ENCODE data around the gene SRPX2. TPM values are rescaled to one million over a fixed set of nuclear protein-coding genes. Genes with fewer than 3 reads are reported as not detected.

The SRPX2 gene
- total and polyA plus RNA-seq, 2 of the 13 experiments (the other 11 are each of a cell fraction or from before 2014, with no cell fraction given): 1.5 to 6.7 TPM

GRCh38 chrX:100599456-100599855 lies 44.5 kb upstream of the SRPX2 start:
- in situ Hi-C loops (cut with HindIII; ENCODE audit: extremely low pct_ligation_motif_present, low pct_unique_long_range_greater_than_20kb): no loop called here
- Histone ChIP-seq H3K4me1 (ENCODE audit: insufficient read depth, low read length) (no peaks in the 10 kb centered on the region), H3K27ac (ENCODE audit: extremely low read length, insufficient read depth, low read length) (no peak overlapping the region), H4K20me1 (ENCODE audit: insufficient read depth, low read length) (no peaks in the 10 kb centered on the region), H3K36me3 (replicated peaks in 1 of 2; ENCODE audit: control insufficient read depth in 1 of 2, insufficient read depth in 2 of 2, low read length in 2 of 2) (no peaks in the 10 kb centered on the region), H3K4me3 (replicated peaks in 1 of 3; ENCODE audit: insufficient read depth in 1 of 3, low read depth in 2 of 3, low read length in 3 of 3) (no peak overlapping the region), H3K27me3 (ENCODE audit: control insufficient read depth in 1 of 2, insufficient read depth in 2 of 2, low read length in 2 of 2) (no peaks in the 10 kb centered on the region), H3K9me3 (ENCODE audit: low read length) (no peaks in the 10 kb centered on the region), H2AFZ (ENCODE audit: low read length) (no peak overlapping the region), H3K4me2 (ENCODE audit: low read depth, low read length) (no peak overlapping the region), H3K79me2 (ENCODE audit: insufficient read depth, low read length) (no peaks in the 10 kb centered on the region), H3K9ac (ENCODE audit: insufficient read depth, low read depth, low read length) (no peak overlapping the region)
- DNase-seq (ENCODE audit: low spot score) (no peak), ATAC-seq (no peak), FAIRE-seq (no peak)
- intact Hi-C loops (cut with micrococcal nuclease; ENCODE audit: unreplicated experiment): no loop called here
- ChIA-PET POLR2A (no interaction called here), CTCF (ENCODE audit: low intra/inter-chr PET ratio, low total read pairs) (no interaction called here)
- TF ChIP-seq CREB1 (IDR thresholded peaks at IDR 0.05) (no peak), CREB1 (CRISPR knock-in tag; IDR thresholded peaks at IDR 0.05) (no peak), POGZ (CRISPR knock-in tag; IDR thresholded peaks at IDR 0.05) (no peak), SMARCE1 (IDR thresholded peaks at IDR 0.05; ENCODE audit: borderline replicate concordance) (no peak), ELF3 (CRISPR knock-in tag; IDR thresholded peaks at IDR 0.05) (no peak), SKI (IDR thresholded peaks at IDR 0.05; ENCODE audit: partially characterized antibody) (no peak), SMYD3 (CRISPR knock-in tag; IDR thresholded peaks at IDR 0.05) (no peak), NBN (conservative IDR thresholded peaks at IDR 0.05) (no peak), HIVEP1 (CRISPR knock-in tag; IDR thresholded peaks at IDR 0.05) (no peak), ZNF800 (CRISPR knock-in tag; IDR thresholded peaks at IDR 0.05) (no peak), ZNF343 (CRISPR knock-in tag; IDR thresholded peaks at IDR 0.05) (no peak), ZBTB20 (CRISPR knock-in tag; IDR thresholded peaks at IDR 0.05; ENCODE audit: borderline replicate concordance, low read depth) (no peak), ZNF747 (CRISPR knock-in tag; IDR thresholded peaks at IDR 0.05; ENCODE audit: borderline replicate concordance) (no peak), ZFP36 (IDR thresholded peaks at IDR 0.05; ENCODE audit: borderline replicate concordance, low read depth, low read length, partially characterized antibody) (no peak), MAFK (conservative IDR thresholded peaks at IDR 0.05 in 1 of 2, IDR thresholded peaks at IDR 0.05 in 1 of 2; ENCODE audit: low read length in 2 of 2) (no peak), ZBTB8A (CRISPR knock-in tag; IDR thresholded peaks at IDR 0.05; ENCODE audit: borderline replicate concordance, low read depth) (no peak), DMTF1 (CRISPR knock-in tag; IDR thresholded peaks at IDR 0.05) (no peak), ZNF766 (CRISPR knock-in tag; IDR thresholded peaks at IDR 0.05; ENCODE audit: borderline replicate concordance) (no peak), RFXANK (CRISPR knock-in tag; IDR thresholded peaks at IDR 0.05) (no peak), HOXA9 (CRISPR knock-in tag; IDR thresholded peaks at IDR 0.05; ENCODE audit: borderline replicate concordance) (no peak), NFIB (CRISPR knock-in tag; IDR thresholded peaks at IDR 0.05; ENCODE audit: borderline replicate concordance) (no peak)
- WGBS (ENCODE audit: low lambda C conversion rate): 91% methylated on average over 5 of the region's 9 CpGs
- no TSS peak for BruUV-seq (replicated peaks)
